ENCODE results near the gene NTRK3. TPM values are rescaled to one million over a fixed set of nuclear protein-coding genes. Genes with fewer than 3 reads are reported as not detected.

Gene NTRK3
- total and polyA plus RNA-seq, 10 donors = 0.33 to 6.6 (median 2.1) TPM

- peaks cover 0 to 3% (median 0%) of the 10 kb centered on the region in 7 donors for H3K27me3 ChIP-seq (replicated peaks in 1 of 7)
- no peak overlapping the region for H3K4me3 ChIP-seq
- WGBS, 5 donors = 44 to 65% (median 52%) methylated on average over 3 of the region's 3 CpGs
- H3K4me1 ChIP-seq = no peaks in the 10 kb centered on the region
- no peak for TF ChIP-seq POLR2A (IDR thresholded peaks at IDR 0.05)
- no peak for TF ChIP-seq POLR2AphosphoS5 (IDR thresholded peaks at IDR 0.05)
- TF ChIP-seq CTCF (IDR thresholded peaks at IDR 0.05 in 8 of 11, conservative IDR thresholded peaks at IDR 0.05 in 3 of 11) = no peak
- H3K9me3 ChIP-seq = no peaks in the 10 kb centered on the region
- intact Hi-C loops (cut with DNase I; ENCODE audit: low total_unique reads) = no loop called here
- peak overlapping the region in 2 of 8 donors; percentile 58 to 60 for H3K27ac ChIP-seq
- DNase-seq = no peak
- H3K36me3 ChIP-seq = no peaks in the 10 kb centered on the region
Observed at GRCh38 chr15:87901926-87902690, 354.4 kb downstream of the NTRK3 start.

GRCh38 chr15:87901008-87901407 is 355.5 kb downstream of the NTRK3 start:
- H3K36me3 ChIP-seq = no peaks in the 10 kb centered on the region
- H3K27me3 ChIP-seq (replicated peaks in 1 of 7) = peaks cover 0 to under 1% (median 0%) of the 10 kb centered on the region in 7 donors
- intact Hi-C loops (cut with DNase I; ENCODE audit: low total_unique reads) = no loop called here
- no peak overlapping the region for H3K4me3 ChIP-seq
- no peak overlapping the region for H3K27ac ChIP-seq
- no peak for DNase-seq
- 67 to 91% (median 68%) methylated on average over 1 of the region's 1 CpG for whole genome bisulfite sequencing, 5 donors
- TF ChIP-seq POLR2A (IDR thresholded peaks at IDR 0.05) (no peak), CTCF (IDR thresholded peaks at IDR 0.05 in 8 of 11, conservative IDR thresholded peaks at IDR 0.05 in 3 of 11) (no peak)
- H3K4me1 ChIP-seq = no peaks in the 10 kb centered on the region
- H3K9me3 ChIP-seq = no peaks in the 10 kb centered on the region

GRCh38 chr15:87896936-87897335 is 359.6 kb downstream of the NTRK3 start:
- intact Hi-C loops (cut with DNase I; ENCODE audit: low total_unique reads) = no loop called here
- Histone ChIP-seq H3K9me3 (no peaks in the 10 kb centered on the region), H3K27ac (no peak overlapping the region), H3K27me3 (replicated peaks in 1 of 7) (no peaks in the 10 kb centered on the region), H3K4me3 (no peak overlapping the region), H3K4me1 (no peaks in the 10 kb centered on the region), H3K36me3 (no peaks in the 10 kb centered on the region)
- no peak for DNase-seq
- WGBS, 5 donors = 74 to 85% (median 77%) methylated on average over 4 of the region's 4 CpGs
- TF ChIP-seq POLR2AphosphoS5 (IDR thresholded peaks at IDR 0.05) = no peak
- no peak for TF ChIP-seq CTCF (IDR thresholded peaks at IDR 0.05 in 8 of 11, conservative IDR thresholded peaks at IDR 0.05 in 3 of 11)
- TF ChIP-seq POLR2A (IDR thresholded peaks at IDR 0.05) = no peak

- intact Hi-C loops (cut with DNase I; ENCODE audit: low total_unique reads) = no loop called here
- TF ChIP-seq POLR2A (IDR thresholded peaks at IDR 0.05) (no peak), POLR2AphosphoS5 (IDR thresholded peaks at IDR 0.05) (no peak), CTCF (IDR thresholded peaks at IDR 0.05 in 8 of 11, conservative IDR thresholded peaks at IDR 0.05 in 3 of 11) (no peak)
- H3K4me3 ChIP-seq = no peak overlapping the region
- peaks cover 0 to 5% (median 0%) of the 10 kb centered on the region in 8 donors for H3K9me3 ChIP-seq
- no peak for DNase-seq
- no peaks in the 10 kb centered on the region for H3K4me1 ChIP-seq
- H3K36me3 ChIP-seq = no peaks in the 10 kb centered on the region
- 61 to 88% (median 77%) methylated on average over 1 of the region's 1 CpG for WGBS, 5 donors
- no peaks in the 10 kb centered on the region for H3K27me3 ChIP-seq (replicated peaks in 1 of 7)
- no peak overlapping the region for H3K27ac ChIP-seq
Observed at GRCh38 chr15:87887177-87887576, 369.4 kb downstream of the NTRK3 start.
